ENCODE data around the gene LAMTOR1.

LAMTOR1 gene

DNA sequence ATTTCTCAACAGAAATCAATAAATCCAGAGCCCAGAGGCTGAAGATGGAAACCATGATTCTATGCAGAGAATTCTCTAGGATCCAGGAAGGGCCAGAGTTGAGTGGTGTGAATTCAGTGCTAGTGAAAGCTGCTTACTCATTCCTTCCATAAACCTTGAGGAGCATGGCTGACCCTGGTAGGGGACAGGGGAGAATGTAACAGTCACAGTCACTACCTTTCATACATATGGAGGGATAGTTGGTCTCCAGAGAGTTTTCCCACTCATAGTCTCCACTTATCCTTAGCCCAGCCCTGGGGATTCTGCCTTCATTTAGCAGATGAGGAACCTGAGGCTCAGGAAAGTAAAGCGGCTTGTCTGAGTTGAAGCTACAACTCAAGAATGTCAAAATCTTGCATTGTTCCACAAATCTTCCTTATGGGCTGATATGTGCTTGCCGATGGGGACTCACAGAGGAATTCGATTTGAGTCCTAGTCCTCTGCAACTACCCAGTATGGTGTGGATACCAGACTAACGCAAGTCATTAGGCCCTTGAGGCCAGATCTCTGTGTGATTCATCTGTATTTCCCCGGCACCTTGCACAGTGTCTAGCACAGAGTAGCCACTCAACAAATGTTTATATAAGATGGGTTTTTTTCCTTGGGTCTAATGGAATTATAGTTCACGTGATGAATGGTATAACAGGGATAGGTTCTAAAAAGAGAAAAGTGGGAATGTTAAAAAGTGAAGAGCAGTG is 13.1 kb upstream of the LAMTOR1 start:
- no peak for DNase-seq

DNA sequence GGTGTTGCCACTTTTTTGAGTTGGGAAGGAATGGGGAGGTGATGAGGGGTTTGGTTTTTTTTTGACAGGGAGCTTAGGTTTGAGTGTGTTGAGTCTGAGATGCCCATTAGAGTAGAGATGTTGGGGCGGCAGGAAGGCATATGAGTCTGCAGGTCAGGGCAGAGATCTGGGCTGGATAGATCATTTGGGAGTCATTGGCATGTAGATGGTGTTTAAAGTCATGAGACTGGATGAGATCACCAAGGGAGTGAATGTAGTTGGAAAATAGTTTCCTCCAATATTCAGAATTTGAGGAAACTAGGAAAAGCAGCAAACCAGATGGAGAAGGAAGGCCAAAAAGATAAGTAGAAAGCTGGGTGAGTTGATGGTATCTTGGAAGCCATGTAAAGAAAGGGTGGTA is 11.5 kb upstream of the LAMTOR1 start:
- DNase-seq, result no peak

DNA sequence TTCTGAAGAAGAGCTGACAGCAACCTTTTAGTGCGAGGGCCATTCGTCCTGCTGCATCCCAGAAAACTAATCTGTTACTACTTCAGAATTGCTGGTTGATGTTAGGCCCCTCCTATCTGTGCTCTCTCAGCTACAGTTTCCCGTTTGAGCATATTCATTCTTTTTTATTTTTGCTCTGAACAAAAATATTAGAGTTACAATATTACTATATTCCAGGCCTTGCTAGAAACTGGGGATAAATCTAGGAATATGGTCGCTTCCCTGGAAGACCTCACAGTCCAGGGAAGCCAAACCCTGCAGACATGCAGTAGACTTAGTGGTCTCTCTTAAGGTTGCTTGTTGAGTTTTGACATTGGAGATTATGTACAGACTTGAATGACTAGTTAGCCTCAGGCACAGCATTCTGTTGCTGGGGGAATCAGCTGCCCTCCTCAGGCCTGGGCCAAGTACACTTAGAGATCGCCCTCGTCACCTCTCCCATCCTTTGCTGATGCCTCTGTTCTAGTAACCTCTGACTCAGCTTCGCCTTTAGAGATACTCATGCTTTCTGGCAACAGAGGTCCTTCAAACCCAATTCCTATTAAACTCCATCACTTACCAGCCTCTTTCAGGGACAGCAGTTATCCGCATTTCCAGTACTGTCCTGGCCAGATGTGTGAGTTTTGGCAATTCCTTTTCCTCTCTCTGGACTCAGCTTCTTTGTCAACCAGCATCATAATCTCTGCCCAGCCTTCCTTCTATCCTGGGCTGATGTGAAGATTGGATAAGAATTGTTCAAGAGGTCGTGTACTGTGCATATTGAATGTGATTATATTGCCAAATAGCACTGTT is 10.1 kb upstream of the LAMTOR1 start:
- no peak for DNase-seq

DNA sequence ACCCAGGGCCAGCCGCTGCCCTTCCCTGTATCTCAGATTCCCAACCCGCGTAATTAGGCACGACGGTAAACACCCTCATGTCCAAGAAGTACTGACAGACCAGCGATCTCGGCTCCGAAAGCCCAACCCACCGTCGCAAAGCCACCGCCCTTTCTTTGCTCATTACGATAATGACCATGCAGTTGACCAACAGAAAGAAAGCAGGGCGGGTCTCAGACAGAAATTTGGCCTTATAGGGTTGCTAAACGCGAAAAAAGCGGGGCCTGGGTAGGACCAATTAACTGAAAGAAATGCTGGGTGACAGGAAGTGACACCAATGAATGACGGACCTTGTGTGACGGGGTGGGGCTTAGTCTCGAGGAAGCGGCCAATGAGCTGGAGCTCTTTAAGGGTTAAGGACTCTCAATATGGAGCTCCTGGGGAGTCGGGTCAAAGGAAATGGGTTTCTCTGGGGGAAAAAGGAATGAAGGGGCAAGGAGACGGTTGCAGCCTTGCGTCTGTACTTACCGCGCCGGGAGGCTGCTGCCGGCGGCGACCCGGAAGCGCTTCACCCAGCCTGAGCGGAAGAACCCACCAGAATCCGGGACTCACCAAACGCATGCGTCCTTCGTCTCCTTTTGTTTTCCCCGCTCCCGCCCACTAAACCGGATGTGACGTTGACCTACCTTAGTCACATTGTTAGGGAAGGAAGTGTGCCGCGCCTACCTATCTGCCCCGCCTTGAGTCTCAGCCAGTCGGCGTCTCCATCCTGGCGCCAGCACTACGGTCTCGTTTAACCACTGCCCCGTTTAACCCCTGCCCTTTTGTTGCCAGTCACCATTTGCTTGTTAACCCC is 9.3 kb upstream of the LAMTOR1 start, which contains the start of gene ANAPC15:
ANAPC15 (minus strand) TSS at position 553 of the 835 bp plus-strand sequence. CDS start 1,419 bp downstream, outside the sequence.
- peak; percentile 97 for DNase-seq

DNA sequence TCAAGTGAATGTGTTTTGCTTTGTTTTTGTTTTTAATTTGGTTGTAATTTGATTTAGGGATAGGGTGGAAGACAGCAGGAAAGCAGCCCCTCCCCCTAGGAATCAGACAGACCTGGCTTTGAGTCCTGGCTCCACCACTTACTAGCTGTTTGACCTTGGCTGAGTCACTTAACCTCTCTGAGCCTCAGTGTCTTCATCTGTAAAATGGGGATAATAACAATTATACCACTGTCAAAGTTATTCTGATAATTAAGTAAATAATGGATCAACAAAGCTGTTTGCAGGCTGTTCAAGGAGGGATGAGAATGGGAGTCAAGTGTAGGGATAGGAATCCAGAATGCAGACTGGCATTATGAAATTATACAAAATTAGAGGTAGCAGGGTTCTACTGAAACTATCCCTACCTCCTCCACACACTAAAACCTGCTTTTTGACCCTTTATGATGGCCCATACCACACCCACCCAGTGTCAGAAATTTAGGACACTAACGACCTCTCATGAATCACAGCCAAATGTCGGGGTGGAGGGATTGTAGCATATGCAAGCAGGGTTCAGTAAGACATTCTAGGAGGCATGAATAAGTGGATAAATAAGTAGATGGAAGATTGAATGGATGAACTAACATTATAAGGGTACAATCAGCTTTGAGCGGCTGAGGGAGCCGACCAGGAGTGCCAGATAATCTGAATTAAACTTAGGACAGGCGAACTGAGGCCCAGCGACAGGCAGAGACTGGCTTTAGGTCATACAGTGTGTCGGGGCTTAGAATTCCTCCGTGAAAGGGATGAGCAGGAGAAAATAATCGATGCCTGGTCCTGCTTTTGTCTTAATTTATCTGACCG is 8.4 kb upstream of the LAMTOR1 start:
- DNase-seq, result no peak

DNA sequence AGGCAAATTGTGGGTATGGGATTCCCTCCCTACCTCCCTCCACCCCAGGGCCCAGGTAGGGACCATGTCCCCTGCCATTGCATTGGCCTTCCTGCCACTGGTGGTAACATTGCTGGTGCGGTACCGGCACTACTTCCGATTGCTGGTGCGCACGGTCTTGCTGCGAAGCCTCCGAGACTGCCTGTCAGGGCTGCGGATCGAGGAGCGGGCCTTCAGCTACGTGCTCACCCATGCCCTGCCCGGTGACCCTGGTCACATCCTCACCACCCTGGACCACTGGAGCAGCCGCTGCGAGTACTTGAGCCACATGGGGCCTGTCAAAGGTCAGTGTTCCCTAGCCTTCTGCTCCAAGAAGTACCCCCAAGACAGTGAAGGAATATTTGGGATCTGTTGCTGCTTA is 2.8 kb upstream of the LAMTOR1 start, which contains the start of gene TOMT:
TOMT (plus strand) TSS at position 37 of the 400 bp plus-strand sequence; CDS start at position 65, 28 bp downstream.
- no peak for DNase-seq

DNA sequence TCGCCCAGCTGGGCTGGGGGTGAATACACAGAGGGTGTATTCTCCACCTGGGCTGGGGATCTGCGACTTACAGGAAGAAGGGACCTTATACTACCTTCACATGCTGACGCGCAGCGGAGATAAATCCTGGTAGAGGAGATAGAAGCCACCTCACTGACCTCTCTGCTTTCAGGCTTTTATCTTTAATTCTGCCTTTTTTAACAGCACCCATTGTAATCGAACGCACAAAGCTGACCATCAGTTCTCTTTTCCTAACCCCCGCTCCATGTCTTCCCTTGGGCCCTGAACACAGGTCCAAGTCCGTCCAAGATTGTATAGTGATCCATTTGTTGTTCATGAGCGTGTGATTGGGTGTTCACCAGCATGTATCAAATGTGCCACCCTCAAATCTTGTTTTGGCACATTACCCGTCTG is 664 bp upstream of the LAMTOR1 start:
- DNase-seq, result peak; percentile 11

DNA sequence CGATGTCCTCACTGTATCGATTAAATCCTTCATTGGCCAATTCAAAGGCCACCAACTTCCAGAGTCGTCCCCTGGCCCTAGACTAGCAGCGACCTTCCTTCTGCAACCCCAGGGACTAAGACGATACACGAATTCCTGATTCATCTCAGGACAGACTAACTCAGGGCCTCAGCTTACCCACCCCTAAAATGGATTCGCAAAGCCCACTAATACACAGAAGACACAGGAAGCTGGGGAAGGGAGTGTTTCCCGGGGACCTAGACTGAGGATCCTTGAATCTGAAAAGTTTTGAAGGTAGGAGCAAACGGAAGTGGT is 509 bp downstream of the LAMTOR1 start:
- no peak for DNase-seq

DNA sequence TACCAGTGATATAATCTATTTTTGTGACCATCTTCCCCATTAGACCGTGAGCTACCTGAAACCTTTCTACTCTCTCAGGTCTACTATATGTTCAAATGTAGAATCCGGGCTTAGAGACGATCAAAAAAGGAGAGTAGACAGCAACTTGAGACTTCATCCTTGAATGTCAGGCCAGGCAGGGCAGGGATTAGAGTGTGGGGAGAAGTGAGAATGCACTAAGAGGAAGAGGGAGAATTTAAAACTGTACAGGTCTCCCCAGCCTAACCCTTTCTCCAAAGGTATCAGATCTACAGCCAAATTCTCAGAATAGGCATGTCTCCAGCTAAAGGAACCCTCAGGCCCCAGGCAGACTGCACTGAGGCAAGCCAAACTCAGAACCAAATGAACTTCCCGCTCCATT is 935 bp downstream of the LAMTOR1 start:
- DNase-seq, result no peak

DNA sequence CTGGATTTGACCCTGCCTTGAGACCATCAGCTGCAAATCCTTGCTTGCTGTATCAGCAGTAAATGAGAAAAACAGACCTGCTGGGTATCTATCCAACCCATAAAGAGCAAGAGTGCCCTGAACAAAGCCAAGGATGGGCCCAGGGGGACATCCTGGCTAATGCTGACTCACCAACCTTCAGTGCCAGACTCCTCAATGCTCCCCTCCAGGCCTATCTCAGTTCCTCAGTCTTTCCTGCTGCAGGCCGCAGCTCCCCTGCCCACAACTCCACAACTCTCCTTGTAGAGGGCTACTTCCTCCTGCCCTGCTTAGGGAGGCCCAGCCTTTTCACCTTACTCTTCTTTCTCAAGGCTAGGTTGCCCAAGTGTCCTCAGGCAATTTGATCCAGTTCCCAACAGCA is 2.6 kb downstream of the LAMTOR1 start:
- DNase-seq, result no peak

DNA sequence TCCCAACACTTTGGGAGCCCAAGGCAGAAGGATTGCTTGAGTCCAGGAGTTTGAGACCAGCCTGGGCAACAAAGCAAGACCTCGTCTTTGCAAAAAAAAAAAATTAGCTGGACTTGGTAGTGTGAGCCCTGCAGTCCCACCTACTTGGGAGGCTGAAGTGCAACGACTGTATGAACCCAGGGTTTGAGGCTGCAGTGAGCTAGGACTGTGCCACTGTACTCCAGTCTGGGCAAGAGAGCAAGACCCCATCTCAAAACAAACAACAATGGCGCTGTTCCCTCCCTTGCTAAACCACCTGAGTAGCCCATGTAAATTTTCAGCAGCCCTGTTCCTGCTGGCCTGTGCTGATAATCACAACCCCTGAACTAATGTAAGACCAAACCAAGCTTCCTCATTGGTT is 3.1 kb downstream of the LAMTOR1 start:
- no peak for DNase-seq

DNA sequence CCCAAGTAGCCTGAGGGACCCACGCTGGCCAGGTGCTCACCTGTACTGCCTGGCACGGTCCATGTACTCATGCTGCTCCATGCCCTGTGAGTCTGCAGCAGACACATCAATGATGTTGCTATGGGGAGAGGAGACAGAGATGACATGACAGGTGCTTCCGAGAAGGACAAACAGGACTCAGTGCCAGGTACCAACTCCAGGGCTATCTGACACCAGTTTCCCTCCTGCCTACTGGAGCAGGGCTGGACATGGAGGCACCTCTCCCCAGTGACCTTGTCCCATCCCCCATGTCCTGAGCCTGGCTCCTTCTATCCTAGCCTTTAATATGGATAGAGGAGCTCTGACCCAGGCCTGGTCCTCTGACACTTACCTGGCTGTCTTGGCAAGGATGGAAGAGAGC is 4.4 kb downstream of the LAMTOR1 start:
- DNase-seq, result no peak

DNA sequence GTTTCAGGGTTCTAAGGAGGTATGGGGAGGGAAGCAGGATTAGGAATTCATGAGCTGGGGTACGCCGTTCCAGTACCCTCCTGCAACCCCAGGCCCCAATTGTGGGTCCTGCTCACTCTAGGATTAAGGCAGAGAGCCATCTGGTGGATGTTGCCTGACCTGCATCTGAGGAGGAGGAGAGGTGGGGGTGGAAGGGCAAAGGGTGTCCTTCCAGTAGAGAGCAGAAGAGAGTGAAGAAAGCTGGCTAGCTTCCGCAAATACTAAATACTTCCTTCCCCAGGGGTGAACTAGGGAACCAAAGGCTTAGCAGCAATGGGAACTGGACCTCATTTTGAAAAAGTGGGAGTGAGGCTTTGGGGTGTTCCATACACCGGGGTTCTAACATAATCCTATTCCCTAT is 11.8 kb downstream of the LAMTOR1 start:
- peak; percentile 72 for DNase-seq

DNA sequence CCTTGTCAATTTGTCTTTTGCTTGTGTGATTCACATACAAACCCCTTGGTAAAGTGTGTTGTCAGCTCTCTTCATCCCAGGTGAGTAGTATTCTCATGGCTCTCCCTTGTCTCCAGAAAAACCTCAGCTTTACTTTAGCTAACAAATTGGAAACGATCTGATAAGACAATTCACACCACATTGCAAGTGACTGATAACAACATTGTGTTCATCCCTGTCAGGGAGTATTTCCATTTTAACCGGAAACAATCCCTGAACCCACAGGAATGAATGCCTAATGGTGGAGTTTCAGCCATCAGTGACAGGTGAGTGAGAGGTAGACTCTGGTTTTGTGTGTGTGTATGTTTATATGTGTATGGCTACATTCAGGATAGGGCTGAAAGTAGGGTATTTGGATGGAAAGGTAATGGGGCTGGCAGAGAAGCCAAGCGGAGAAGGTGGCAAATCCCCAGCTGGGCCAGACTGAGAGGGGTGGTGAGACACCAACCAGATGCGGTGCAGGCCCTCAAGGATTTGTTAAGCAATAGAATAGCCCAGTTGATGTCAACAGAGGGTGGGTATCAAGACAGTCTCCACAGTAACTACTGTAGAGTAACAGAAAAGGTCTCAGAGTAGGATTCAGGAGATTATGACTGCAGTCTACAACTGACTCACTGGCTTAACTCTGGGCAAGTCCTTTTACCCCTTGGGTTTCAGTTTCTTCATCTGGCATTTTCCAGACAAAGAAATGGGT is 14.9 kb downstream of the LAMTOR1 start:
- DNase-seq, result no peak

DNA sequence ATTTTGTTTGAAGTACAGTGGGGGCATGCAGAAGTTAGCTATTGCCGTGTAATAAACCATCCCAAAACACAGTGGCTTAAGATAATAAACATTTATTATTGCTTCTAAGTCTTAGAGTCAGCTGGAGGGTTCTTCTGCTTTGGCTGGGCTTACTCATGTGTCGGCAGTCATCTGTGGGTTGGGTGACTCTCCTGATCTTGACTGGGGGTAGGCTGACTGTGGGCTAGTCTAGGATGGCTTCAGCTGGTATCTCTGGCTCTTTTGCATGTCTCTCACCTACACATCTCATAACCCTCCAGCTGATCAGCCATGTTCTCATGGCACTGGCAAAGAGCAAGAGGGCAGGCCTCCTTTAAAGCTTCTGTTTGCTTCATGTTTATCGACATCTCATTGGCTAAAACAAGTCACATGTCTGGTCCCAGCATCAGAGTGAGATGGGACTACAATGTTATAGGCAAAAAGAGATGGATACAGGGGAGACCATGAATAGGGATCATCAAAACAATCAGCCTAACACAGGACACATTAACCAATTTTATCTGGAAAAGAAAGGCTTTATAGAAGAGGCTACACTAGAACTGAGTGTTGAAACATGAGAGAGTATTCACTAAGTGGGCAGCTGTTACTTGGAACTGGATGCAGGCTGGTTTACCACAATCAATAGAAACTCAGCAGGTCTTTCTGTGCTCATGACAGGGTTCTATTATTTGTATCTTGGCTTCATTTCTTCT is 17.3 kb downstream of the LAMTOR1 start:
- no peak for DNase-seq

DNA sequence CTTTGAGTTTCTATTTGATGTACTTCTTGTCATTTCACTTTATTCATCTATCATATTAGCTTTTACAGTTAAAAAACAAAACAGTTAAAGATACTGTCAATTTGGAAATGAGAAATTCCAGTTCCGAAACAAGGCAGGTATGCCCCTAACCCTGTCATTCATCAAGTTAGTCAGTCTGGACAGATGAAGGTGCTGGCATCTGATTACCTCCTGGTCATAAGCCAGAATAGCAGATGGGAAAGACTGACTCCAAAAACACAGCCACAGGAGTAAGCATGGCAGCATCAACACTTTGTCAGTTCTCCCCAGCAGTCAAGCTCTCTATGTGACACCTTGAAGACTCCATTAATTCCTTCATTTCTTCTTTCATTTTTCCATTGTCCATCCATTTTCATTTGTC is 18.1 kb downstream of the LAMTOR1 start:
- DNase-seq, result no peak

DNA sequence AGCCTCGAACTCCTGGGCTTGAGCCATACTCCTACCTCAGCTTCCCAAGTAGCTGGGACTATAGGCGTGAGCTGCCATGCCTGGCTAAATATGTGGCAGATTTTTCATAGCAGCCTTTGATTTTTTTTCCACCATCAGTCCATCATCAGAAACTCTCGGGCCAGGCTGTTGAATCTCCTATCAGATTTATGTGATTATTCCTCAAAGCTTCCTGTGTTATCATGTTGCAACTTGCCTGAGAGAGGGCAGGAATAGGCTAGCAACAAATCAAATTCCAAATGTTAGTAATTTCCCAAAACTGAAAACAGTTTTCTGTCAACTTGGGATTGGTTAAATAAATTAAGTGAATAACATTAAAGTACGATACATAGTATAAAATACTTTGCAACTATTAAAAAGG is 19.0 kb downstream of the LAMTOR1 start:
- DNase-seq, result no peak

DNA sequence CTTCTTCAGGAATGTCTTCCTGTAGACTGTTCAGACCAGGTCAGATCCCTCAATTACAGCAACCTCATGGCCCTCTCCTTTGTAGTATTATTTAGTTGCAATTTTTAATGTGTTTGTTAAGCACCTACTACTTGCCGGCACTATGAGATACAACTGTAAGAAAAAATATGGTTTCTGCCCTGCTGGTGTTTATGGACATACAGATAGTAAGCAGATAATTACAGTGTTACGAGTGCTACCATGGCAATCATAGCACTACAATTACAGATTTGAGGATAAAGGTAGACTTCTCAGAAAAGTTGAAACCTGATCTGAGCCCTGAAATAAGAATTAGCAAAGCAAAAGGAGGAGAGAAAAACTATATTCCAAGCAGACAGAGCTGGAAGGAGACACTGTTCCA is 19.7 kb downstream of the LAMTOR1 start:
- DNase-seq, result no peak

DNA sequence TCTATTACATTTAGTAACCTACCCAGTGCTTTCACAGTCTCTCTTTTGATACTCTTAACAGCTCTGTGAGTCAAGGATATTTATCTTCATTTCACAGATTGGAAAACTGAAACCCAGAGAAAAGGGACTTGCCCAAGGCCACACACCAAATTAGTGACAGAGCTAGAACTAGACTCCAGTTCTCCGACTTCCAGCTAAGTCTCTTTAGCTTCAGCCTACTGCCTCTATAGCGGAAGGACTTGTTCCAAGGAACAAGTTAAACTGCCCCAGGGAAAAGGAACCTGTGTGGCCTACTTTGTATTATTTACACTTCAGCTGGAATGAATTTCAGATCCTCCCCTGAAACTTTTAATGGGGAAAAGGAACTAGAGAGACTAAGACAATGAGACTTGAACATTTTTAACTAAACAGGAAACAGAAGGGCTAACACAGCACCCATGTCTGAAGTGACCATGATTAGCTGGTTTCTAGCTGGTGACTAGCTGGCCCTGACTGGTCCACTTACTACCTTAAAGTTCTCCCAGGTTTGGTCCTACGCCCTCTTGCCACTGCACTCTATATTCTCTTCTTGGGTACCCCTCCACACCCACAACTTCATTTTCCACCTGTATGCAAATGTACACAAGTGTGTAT is 21.2 kb downstream of the LAMTOR1 start:
- DNase-seq, result no peak

DNA sequence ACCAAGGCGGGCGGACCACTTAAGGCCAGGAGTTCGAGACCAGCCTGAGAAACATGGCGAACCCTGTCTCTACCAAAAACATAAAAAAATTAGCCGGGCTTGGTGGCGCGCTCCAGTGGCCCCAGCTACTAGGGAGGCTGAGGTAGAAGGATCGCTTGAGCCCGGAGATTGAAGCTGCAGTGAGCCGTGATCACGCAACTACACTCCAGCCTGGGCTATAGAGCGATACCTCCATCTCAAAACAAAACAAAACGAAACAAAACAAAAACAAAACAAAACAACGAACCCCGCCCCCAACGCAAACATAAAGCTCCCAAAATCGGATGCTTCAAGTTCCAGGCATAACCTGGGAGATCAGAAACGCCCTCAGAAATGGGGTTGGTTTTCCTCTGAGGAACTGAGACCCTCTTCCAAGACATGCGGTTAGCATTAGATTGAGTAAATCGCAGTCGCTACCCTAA is 21.9 kb downstream of the LAMTOR1 start:
- DNase-seq, result no peak
